HCEC 1CT (cell line): Measurements from ENCODE around the gene DSTN.

Source experiments
- DNase-seq: peaks from one replicate; pipeline ENCODE4 v3.0.0-alpha.2; 2017

Gene DSTN

GRCh38 chr20:17555106-17555505, 14.8 kb upstream of the DSTN start:
- DNase-seq, result no peak

GRCh38 chr20:17556837-17557674, 12.8 kb upstream of the DSTN start:
- no peak for DNase-seq

- DNase-seq, result peak; percentile 91
Measured at GRCh38 chr20:17557675-17558006, 12.2 kb upstream of the DSTN start.

GRCh38 chr20:17558154-17558940, 11.5 kb upstream of the DSTN start:
- peak; percentile 93 for DNase-seq

GRCh38 chr20:17558941-17559304, 11.0 kb upstream of the DSTN start:
- DNase-seq, result no peak

- no peak for DNase-seq
Measured at GRCh38 chr20:17559338-17559737, 10.5 kb upstream of the DSTN start.

- no peak for DNase-seq
Measured at GRCh38 chr20:17560344-17561074, 9.4 kb upstream of the DSTN start.

- DNase-seq, result peak; percentile 47
Measured at GRCh38 chr20:17562804-17563305, 7.0 kb upstream of the DSTN start.

GRCh38 chr20:17565169-17565845, 4.6 kb upstream of the DSTN start:
- peak; percentile 55 for DNase-seq

GRCh38 chr20:17566345-17566744, 3.5 kb upstream of the DSTN start:
- no peak for DNase-seq

GRCh38 chr20:17568045-17568788, 1.7 kb upstream of the DSTN start:
- DNase-seq, result no peak

GRCh38 chr20:17568972-17569521, 828 bp upstream of the DSTN start:
- DNase-seq, result peak; percentile 99

- peak; percentile 51 for DNase-seq
Measured at GRCh38 chr20:17570347-17571152, 675 bp downstream of the DSTN start.

GRCh38 chr20:17571153-17571527, 1.3 kb downstream of the DSTN start:
- DNase-seq, result peak; percentile 22

- no peak for DNase-seq
Measured at GRCh38 chr20:17572034-17572638, 2.3 kb downstream of the DSTN start.

GRCh38 chr20:17573463-17573862, 3.6 kb downstream of the DSTN start:
- DNase-seq, result no peak

GRCh38 chr20:17576215-17576614, 6.3 kb downstream of the DSTN start:
- DNase-seq, result no peak

- peak; percentile 47 for DNase-seq
Measured at GRCh38 chr20:17579369-17580039, 9.6 kb downstream of the DSTN start.

- DNase-seq, result no peak
Measured at GRCh38 chr20:17580895-17581294, 11.0 kb downstream of the DSTN start.

GRCh38 chr20:17583126-17583525, 13.3 kb downstream of the DSTN start:
- DNase-seq, result no peak
